GM18499 (cell line): Measurements from ENCODE around the gene GABRA5.
"Not testable (repeated sequence)": the region's sequence is repeated elsewhere in the genome, so short reads cannot be mapped to it uniquely, and the experiment has no call there.

ENCODE experiments used
- ATAC-seq: cut with Tn5 transposase; IDR thresholded peaks from one replicate; pipeline ENCODE4 v1.9.1; 2021; ENCODE audit warnings: moderate number of reproducible peaks; ENCODE audit not compliant: insufficient read depth, unreplicated experiment

GABRA5 gene

GRCh38 chr15:26874774-26875475 lies 8.1 kb downstream of the GABRA5 start:
- ATAC-seq: no peak

- no peak for ATAC-seq
Observed at GRCh38 chr15:26875476-26875850, 8.6 kb downstream of the GABRA5 start.

- ATAC-seq: no peak
Observed at GRCh38 chr15:26877831-26878230, 11.0 kb downstream of the GABRA5 start.

- ATAC-seq: no peak
Observed at GRCh38 chr15:26879706-26880105, 12.8 kb downstream of the GABRA5 start.

- no peak for ATAC-seq
Observed at GRCh38 chr15:26882112-26882511, 15.2 kb downstream of the GABRA5 start.

GRCh38 chr15:26882616-26883365 lies 15.9 kb downstream of the GABRA5 start:
- no peak for ATAC-seq

- no peak for ATAC-seq
Observed at GRCh38 chr15:26883466-26883865, 16.6 kb downstream of the GABRA5 start.

- ATAC-seq: no peak
Observed at GRCh38 chr15:26886566-26886965, 19.7 kb downstream of the GABRA5 start.

- ATAC-seq: no peak
Observed at GRCh38 chr15:26887926-26888666, 21.2 kb downstream of the GABRA5 start.

- no peak for ATAC-seq
Observed at GRCh38 chr15:26888761-26889160, 21.9 kb downstream of the GABRA5 start.

- no peak for ATAC-seq
Observed at GRCh38 chr15:26889298-26889898, 22.5 kb downstream of the GABRA5 start.

- ATAC-seq: no peak
Observed at GRCh38 chr15:26890451-26890850, 23.6 kb downstream of the GABRA5 start.

- no peak for ATAC-seq
Observed at GRCh38 chr15:26890988-26891387, 24.1 kb downstream of the GABRA5 start.

GRCh38 chr15:26891448-26892181 lies 24.8 kb downstream of the GABRA5 start:
- no peak for ATAC-seq

GRCh38 chr15:26892182-26892518 lies 25.3 kb downstream of the GABRA5 start:
- ATAC-seq: no peak

GRCh38 chr15:26892678-26893077 lies 25.8 kb downstream of the GABRA5 start:
- ATAC-seq: no peak

- ATAC-seq: no peak
Observed at GRCh38 chr15:26893351-26894065, 26.6 kb downstream of the GABRA5 start.

GRCh38 chr15:26894181-26894580 lies 27.3 kb downstream of the GABRA5 start:
- ATAC-seq: no peak

- not testable (repeated sequence) for ATAC-seq
Observed at GRCh38 chr15:26895346-26895745, 28.5 kb downstream of the GABRA5 start.

- ATAC-seq: no peak
Observed at GRCh38 chr15:26899658-26900057, 32.8 kb downstream of the GABRA5 start.
